HG03460 (cell line): ENCODE data around the gene CRNKL1.
"Not testable (repeated sequence)": the region's sequence is repeated elsewhere in the genome, so short reads cannot be mapped to it uniquely, and the experiment has no call there.

Experiments used
- ATAC-seq: cut with Tn5 transposase; IDR thresholded peaks from one replicate; pipeline ENCODE4 v1.9.1; 2021; ENCODE audit not compliant: unreplicated experiment

CRNKL1 gene

DNA sequence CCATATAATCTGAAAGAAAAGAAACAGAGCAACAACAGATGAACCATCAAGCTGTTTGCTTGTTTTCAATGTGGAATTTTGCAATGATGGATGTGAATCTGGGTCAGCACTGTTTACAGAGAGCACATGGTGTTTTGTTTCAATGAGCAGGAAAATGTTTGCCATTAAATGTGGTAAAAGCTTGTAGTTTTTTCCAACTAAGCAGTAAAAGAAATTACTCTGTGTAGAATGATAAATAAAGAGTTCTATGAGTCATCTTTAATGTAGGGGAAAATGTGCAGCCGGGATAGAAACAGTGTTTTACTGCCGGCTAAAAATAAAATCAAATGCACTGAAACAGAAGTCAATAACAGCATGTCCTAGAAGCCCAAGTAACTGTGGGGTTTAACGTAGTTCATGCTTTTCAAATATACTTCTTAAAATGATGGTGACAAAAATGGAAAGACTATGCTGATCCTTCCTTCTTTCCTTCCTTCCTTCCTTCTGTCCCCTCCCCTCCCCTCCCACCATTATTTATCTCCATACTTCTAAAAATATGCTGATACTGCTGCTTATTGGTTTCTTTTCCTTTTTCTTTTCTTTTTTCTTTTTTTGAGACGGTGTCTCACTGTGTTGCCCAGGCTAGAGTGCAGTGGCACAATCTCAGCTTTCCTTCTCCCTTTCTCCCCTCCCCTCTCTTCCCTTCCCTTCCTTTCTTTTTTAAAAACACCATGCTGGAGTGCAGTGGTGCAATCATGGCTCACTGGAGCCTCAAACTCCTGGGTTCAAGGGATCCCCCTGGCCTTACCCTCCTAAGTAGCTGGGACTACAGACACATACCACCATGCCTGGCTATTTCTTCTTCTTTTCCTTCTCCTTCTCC lies 41.4 kb downstream of the CRNKL1 start:
- ATAC-seq: no peak

DNA sequence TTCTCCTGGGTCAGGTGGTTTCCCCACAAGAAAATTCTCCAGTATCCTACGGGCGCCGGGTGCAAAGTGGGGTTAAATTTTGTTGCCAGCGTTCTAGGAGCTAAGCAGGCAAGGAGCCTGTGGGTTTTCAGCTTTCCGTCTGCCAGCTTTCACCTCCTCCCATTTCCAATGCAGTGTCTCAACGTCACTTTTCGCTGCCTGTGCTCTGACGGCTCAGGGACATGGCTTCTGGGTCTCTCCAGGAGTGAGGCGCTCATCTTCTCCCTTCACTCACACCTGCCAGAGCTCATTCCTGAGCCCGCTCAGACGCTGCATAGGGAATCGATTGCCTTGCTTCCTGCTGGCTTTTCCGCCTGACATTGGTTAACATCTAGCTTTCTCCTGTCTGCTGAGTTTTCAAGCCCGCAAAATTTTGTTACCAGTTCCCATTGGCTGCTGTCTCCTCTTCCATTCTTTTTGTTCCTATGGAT lies 42.4 kb downstream of the CRNKL1 start:
- ATAC-seq: no peak

- no peak for ATAC-seq
These were observed 46.9 kb downstream of the CRNKL1 start for GRCh38 chr20:20005342-20005741.

GRCh38 chr20:20003955-20004322 lies 48.3 kb downstream of the CRNKL1 start:
- not testable (repeated sequence) for ATAC-seq

GRCh38 chr20:20003031-20003954 lies 49.0 kb downstream of the CRNKL1 start:
- ATAC-seq: no peak

DNA sequence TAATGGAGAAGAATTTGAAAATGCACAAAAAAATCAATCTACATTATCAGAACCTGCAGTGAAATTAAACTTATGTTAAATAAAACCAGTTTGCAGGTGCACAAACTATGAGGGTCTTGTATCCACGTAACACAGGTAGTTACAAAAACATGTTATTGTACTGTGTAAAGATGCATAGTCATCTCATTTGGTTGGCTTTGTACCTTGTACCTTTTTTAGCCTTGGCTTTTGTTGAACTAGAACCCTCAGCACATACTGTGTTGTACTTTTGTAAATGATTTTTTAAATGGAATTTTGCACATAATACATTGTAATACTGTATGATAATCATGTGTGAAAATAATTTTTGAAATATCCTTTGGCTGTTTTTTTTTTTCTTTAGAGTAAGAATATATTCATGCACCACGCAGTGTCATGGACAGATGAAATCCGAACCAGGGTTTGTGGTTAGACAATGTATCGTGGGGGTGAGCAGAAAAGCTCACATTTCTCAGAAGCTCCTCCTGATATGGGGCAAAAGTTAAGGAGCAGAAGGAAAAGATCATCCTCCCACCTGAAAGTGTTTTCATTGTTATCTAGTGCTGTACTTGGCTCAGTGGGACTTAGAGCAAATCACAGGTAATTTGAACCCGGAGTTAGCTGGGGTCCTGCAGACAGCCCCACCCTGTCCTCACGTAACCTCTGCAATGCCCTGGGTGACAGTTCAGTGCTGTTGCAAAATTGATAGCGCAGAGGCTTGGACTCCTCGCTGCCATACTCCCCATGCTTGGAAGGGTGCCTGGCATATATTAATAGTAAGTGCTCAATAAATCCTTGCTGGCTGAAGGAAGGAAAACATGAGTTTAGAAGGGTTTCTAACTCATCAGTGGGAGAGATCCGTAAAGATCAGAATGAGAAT lies 49.9 kb downstream of the CRNKL1 start:
- ATAC-seq: no peak

- ATAC-seq: no peak
These were observed 51.9 kb downstream of the CRNKL1 start for GRCh38 chr20:20000211-20000968.

DNA sequence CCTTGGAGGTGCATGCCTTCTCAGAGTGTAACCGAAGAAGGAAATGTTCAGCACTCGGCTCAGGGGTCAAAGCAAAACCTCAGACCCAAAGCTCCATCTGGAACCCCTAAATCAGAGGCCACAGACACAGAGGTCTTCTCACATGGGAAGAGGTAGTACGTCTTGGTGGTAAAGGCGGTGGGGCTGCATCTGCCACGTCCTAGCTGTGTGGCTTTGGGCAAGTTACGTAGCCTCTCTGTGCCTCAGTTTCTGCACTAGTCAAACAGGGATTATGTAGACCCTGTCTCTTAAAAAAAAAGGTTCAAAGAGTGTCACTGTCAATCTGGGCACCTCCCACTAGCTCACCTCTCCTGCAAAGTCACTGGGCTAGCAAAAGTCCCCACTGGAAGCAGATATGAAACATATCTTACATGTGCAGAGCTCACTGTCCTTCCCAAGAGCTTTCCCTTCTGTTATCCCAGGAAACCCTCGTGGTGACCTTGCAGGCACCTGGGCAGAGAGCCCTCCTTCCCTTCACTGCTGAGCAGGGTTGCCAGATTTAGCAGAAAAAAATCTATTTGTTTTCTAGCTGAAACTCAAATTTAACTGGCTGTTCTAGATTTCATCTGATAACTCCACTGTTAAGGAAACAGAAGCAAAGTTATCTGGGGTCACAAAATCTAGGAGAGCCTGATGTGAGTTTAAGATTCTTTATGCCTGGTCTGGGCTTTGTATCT lies 53.1 kb downstream of the CRNKL1 start:
- ATAC-seq: no peak

GRCh38 chr20:19996917-19997316 lies 55.3 kb downstream of the CRNKL1 start:
- ATAC-seq: no peak

DNA sequence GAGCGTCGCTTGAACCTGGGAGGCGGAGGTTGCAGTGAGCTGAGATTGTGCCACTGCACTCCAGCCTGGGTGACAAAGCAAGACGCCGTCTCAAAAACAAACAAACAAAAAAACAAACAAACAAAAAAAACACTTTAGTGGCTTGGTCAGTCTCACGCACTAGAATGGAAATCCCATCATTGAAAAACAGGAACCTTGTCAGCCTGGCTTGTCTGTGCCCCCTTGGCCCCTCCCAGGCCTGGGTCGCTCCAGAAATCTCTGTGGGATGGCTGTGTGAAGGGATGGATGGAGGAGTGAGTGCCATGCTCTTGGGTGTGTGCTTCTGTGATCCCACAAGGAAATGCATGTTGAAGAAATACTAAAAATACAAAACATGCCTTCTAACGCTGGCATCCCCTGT lies 56.0 kb downstream of the CRNKL1 start:
- ATAC-seq: no peak

GRCh38 chr20:19995220-19995863 lies 56.9 kb downstream of the CRNKL1 start:
- ATAC-seq: no peak

GRCh38 chr20:19993958-19994669 lies 58.2 kb downstream of the CRNKL1 start:
- ATAC-seq: no peak

DNA sequence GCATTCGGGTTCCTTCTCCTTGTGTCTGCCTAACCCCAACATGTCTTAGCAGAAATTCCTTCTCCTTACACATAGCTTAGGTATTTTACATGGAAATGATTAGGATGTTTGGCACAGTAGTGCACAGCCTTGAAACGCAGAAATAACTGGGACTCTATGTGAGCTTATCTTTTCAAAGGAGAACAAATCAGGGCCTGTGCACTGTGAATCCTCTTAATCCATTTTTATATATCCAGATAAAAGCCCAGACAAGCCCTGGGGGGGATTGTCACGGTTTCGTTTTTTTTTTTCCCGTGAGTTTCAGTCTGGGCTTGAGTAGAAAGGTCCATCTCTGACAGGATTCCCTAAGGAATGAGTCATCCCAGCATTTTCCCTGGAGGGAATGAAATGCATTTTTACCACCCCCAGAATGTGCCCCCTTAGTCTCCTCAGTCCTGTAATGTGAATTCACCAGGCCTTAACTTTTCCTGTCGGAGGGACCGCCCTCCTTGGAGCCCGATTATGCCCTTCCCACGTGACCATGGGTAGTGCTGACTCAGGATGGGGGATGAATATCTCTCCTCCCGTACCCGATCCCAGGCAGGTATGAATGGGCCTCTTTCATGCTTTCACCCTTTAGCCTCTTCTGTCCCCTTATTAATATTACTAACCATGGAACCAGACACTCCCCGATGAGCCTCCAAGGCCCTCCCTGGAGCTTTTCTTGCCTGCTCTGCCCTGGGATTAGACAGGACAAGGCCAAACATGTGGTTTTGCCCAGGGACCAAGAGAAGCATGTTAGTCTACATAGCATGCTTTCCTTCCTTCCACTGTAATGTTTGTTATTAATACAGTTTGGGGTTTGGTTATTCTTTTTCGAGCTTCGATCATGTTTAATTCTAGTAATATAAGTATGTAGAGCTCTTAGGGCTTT lies 59.0 kb downstream of the CRNKL1 start:
- no peak for ATAC-seq

DNA sequence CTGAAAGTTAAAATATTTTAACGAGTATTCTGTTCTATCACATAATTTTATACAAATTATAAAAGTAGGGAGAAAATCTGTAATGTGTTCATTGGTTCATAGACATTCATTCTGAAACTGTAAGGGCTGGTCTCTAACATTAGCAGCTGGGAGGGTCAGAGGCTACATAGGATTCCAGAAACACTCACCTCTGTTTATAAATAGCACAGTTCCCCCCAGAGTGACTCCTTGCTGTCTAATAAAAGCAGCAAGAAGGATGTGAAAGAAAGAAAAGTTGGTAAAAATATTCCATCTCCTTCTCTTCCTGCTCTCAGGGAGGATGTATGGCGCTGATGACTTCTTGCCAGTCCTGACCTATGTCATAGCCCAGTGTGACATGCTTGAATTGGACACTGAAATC lies 60.4 kb downstream of the CRNKL1 start:
- no peak for ATAC-seq

- no peak for ATAC-seq
These were observed 61.0 kb downstream of the CRNKL1 start for GRCh38 chr20:19991308-19991707.

GRCh38 chr20:19990850-19991249 lies 61.4 kb downstream of the CRNKL1 start:
- ATAC-seq: no peak

GRCh38 chr20:19987046-19987445 lies 65.2 kb downstream of the CRNKL1 start:
- ATAC-seq: no peak
